ENCODE data around the gene ROCK2.
A peak's percentile ranks its signal among the peaks of the same experiment; 100 is the strongest.

ROCK2 gene

DNA sequence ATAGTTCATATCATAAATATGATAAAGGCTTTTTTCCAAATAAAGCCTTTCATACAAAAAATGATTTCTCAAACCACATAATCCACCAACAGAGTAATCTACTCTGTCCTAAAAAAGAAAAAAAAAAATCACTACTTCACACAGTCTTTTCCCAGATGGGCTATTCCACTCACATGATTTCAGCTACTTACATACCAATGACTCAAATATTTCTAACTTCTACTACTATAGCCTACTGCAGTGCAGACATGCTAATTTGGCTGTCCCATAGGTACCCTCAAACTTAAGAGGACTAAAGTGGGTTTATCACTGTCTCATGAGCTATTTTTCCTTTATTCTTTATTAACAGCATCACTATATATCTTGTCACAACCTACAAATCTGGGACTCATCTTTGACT, 131.8 kb downstream of the ROCK2 start:
- DNase-seq (ENCODE audit: low spot score), result no peak
- TF ChIP-seq CTCF (IDR thresholded peaks at IDR 0.05; ENCODE audit: borderline replicate concordance, control extremely low read depth, extremely low read depth, insufficient read depth, missing control alignments), result no peak
- in situ Hi-C loops (cut with MboI; ENCODE audit: low sequenced_read_pairs, unreplicated experiment), result no loop called here

- TF ChIP-seq CTCF (IDR thresholded peaks at IDR 0.05; ENCODE audit: borderline replicate concordance, control extremely low read depth, extremely low read depth, insufficient read depth, missing control alignments), result no peak
- no peak for DNase-seq (ENCODE audit: low spot score)
- in situ Hi-C loops (cut with MboI; ENCODE audit: low sequenced_read_pairs, unreplicated experiment), result no loop called here
These were observed 136.4 kb downstream of the ROCK2 start for GRCh38 chr2:11208083-11208482.

- in situ Hi-C loops (cut with MboI; ENCODE audit: low sequenced_read_pairs, unreplicated experiment), result no loop called here
- peak; percentile 24 for DNase-seq (ENCODE audit: low spot score)
- no peak for TF ChIP-seq CTCF (IDR thresholded peaks at IDR 0.05; ENCODE audit: borderline replicate concordance, control extremely low read depth, extremely low read depth, insufficient read depth, missing control alignments)
These were observed 141.0 kb downstream of the ROCK2 start for GRCh38 chr2:11203480-11203879.

GRCh38 chr2:11201969-11202368, 142.5 kb downstream of the ROCK2 start:
- no peak for TF ChIP-seq CTCF (IDR thresholded peaks at IDR 0.05; ENCODE audit: borderline replicate concordance, control extremely low read depth, extremely low read depth, insufficient read depth, missing control alignments)
- in situ Hi-C loops (cut with MboI; ENCODE audit: low sequenced_read_pairs, unreplicated experiment), result no loop called here
- DNase-seq (ENCODE audit: low spot score), result no peak

GRCh38 chr2:11200651-11201050, 143.8 kb downstream of the ROCK2 start:
- no peak for DNase-seq (ENCODE audit: low spot score)
- in situ Hi-C loops (cut with MboI; ENCODE audit: low sequenced_read_pairs, unreplicated experiment), result no loop called here
- TF ChIP-seq CTCF (IDR thresholded peaks at IDR 0.05; ENCODE audit: borderline replicate concordance, control extremely low read depth, extremely low read depth, insufficient read depth, missing control alignments), result no peak

DNA sequence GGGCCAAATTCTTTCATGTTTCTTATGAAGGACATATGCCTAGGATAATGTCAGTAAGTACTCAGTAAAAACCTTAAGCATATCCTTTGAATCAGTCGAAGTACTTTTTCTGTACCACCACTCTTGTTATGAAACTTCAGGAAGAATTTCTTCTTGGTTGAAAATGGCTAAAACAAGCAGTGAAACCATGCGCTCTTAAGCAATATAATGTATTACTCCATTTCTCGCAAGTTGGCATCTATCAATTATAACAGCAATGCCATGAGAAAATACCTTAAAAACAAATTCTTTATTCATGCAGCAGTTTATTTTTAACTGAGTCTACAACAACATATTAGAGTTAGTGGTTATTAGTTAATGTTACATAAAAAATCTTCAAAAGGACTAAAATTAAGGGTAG, 148.2 kb downstream of the ROCK2 start:
- no peak for TF ChIP-seq CTCF (IDR thresholded peaks at IDR 0.05; ENCODE audit: borderline replicate concordance, control extremely low read depth, extremely low read depth, insufficient read depth, missing control alignments)
- in situ Hi-C loops (cut with MboI; ENCODE audit: low sequenced_read_pairs, unreplicated experiment), result no loop called here
- no peak for DNase-seq (ENCODE audit: low spot score)

DNA sequence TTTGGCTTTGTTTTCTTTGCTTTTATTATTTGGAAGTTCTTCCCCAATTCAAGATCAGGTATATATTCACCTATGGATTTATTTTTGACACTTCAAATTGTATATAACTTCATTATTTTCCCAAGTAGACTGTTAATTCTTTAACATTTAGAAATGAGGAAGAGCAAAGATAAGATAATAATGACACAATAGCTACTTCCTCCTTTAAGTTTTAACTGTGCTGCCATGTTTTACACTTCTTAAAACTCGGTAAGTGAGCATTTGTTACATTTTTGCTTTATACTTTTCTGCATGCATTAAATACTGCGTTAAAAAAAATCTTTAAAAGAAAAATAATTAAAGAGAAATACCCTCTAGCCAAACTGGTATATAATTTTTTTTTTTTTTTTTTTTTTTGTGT, 156.7 kb downstream of the ROCK2 start:
- DNase-seq (ENCODE audit: low spot score), result no peak
- no peak for TF ChIP-seq CTCF (IDR thresholded peaks at IDR 0.05; ENCODE audit: borderline replicate concordance, control extremely low read depth, extremely low read depth, insufficient read depth, missing control alignments)
- in situ Hi-C loops (cut with MboI; ENCODE audit: low sequenced_read_pairs, unreplicated experiment), result no loop called here

Data from GM13976 (cell line).